ENCODE measurements around the gene HECW1.

DNA sequence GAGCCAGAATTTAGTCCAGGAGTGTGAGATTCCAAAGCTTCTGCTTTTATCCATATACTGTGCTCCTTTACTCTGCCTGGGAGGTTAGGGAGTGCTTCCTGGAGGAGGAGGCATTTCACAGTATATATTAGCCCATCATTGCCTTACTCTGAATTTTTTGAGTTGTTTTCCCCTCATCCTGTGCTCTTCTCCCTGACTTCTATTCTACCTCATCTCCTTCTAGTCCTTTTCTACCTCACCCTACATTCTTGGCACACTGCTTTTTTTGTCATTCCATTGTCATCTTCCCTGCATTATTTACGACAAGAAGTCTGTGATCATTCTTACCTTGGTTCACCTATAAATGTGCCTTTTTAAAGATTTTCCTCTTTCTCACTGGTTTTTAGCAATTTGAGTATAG is 491.8 kb downstream of the HECW1 start:
- TF ChIP-seq PAX5 (IDR thresholded peaks at IDR 0.05; ENCODE audit: insufficient read depth, low read length, severe bottlenecking) = no peak
- no peak for TF ChIP-seq POLR2A (IDR thresholded peaks at IDR 0.05; ENCODE audit: low read depth, low read length)
- TF ChIP-seq POLR2AphosphoS5 (IDR thresholded peaks at IDR 0.05; ENCODE audit: low read depth, low read length) = no peak

Measured in GM12891 (cell line).